GM10248 (cell line): Measurements from ENCODE around the gene LRP5.
"Not testable (repeated sequence)": the region's sequence is repeated elsewhere in the genome, so short reads cannot be mapped to it uniquely, and the experiment has no call there.

Source experiments
- CTCF ChIA-PET: fragments of 300-600 bp; sonication (Branson Sonifier 250); formaldehyde crosslinking; extraction: SDS; loops from one replicate; lab custom pipeline; 2021; ENCODE audit warnings: antibody characterized with exemption; lab: Yijun Ruan, JAX
- POLR2A ChIA-PET: fragments of 350-650 bp; sonication (Branson Sonifier 250); formaldehyde crosslinking; extraction: SDS; loops from one replicate; lab custom pipeline; 2020; ENCODE audit warnings: antibody characterized with exemption; lab: Yijun Ruan, JAX
- DNase-seq: peaks from one replicate; pipeline ENCODE4 v3.0.0; 2012; ENCODE audit errors: extremely low spot score
- CTCF ChIP-seq: IDR thresholded peaks from 2 replicates; pipeline ENCODE4 v1.5.1; 2012; ENCODE audit warnings: mild to moderate bottlenecking, low read depth; ENCODE audit errors: extremely low read depth, missing control alignments, control extremely low read depth

LRP5 gene

GRCh38 chr11:68279676-68280075 is 32.7 kb upstream of the LRP5 start:
- DNase-seq, result no peak
- TF ChIP-seq CTCF, result no peak
- CTCF ChIA-PET, result interaction anchor here (1.7 to 4.4 kb wide), 3 partner anchors 18 to 29 kb away, joined by 4 to 23 read pairs (median 14); no protein-coding TSS in a partner anchor
- POLR2A ChIA-PET, result no interaction called here

GRCh38 chr11:68282141-68282860 is 30.1 kb upstream of the LRP5 start:
- DNase-seq, result peak; percentile 68
- CTCF ChIA-PET, result interaction anchor here (0.8 to 2.8 kb wide), 3 partner anchors 15 to 25 kb away, joined by 3 to 21 read pairs (median 6); no protein-coding TSS in a partner anchor
- no peak for TF ChIP-seq CTCF
- POLR2A ChIA-PET, result interaction anchor here (0.7 kb wide), 1 partner anchor 266 kb away, joined by 7 read pairs; no protein-coding TSS in a partner anchor

- TF ChIP-seq CTCF, result no peak
- POLR2A ChIA-PET, result interaction anchor here (0.7 kb wide), 1 partner anchor 267 kb away, joined by 7 read pairs; no protein-coding TSS in a partner anchor
Measured at GRCh38 chr11:68282861-68283230, 29.5 kb upstream of the LRP5 start.

GRCh38 chr11:68284588-68284987 is 27.8 kb upstream of the LRP5 start:
- CTCF ChIA-PET, result interaction anchor here (2.8 kb wide), 1 partner anchor 13 kb away, joined by 21 read pairs; no protein-coding TSS in a partner anchor
- POLR2A ChIA-PET, DNase-seq: not testable (repeated sequence)

More at GRCh38 chr11:68282861-68283230, 29.5 kb upstream of the LRP5 start:
- CTCF ChIA-PET, result interaction anchor here (0.8 to 2.8 kb wide), 3 partner anchors 14 to 25 kb away, joined by 3 to 21 read pairs (median 6); no protein-coding TSS in a partner anchor
- no peak for DNase-seq

GRCh38 chr11:68287419-68287818 is 25.0 kb upstream of the LRP5 start:
- no peak for TF ChIP-seq CTCF
- CTCF ChIA-PET, result interaction anchor here (0.7 to 4.2 kb wide), 5 partner anchors 10 to 97 kb away, joined by 3 to 21 read pairs (median 3); partner anchors contain the start of gene C11orf24
- POLR2A ChIA-PET, result interaction anchor here (0.5 kb wide), 1 partner anchor 71 kb away, joined by 3 read pairs; no protein-coding TSS in a partner anchor
- DNase-seq, result no peak

- no peak for TF ChIP-seq CTCF
- ChIA-PET CTCF (interaction anchor here (1.0 to 5.7 kb wide), 4 partner anchors 8 to 80 kb away, joined by 3 to 27 read pairs (median 12); no protein-coding TSS in a partner anchor), POLR2A (no interaction called here)
- no peak for DNase-seq
Measured at GRCh38 chr11:68289456-68289855, 22.9 kb upstream of the LRP5 start.
